HepG2 (cell line): Measurements from ENCODE around the gene LRRC3C. TPM values are rescaled to one million over a fixed set of nuclear protein-coding genes. Genes with fewer than 3 reads are reported as not detected.

ENCODE experiments used
- GATA4 ChIP-seq: sonication (generic); IDR thresholded peaks from 2 replicates; pipeline ENCODE4 v1.6.1; 2016; ENCODE audit warnings: antibody characterized with exemption, low read depth, borderline replicate concordance
- LCORL ChIP-seq, 2 experiments: fragments of 450-650 bp in 1 of 2; sonication (generic) in 1 of 2; formaldehyde crosslinking in 1 of 2; IDR thresholded peaks; 2 replicates each; pipeline versions ENCODE4 v1.5.0 to v1.6.1; 2017 to 2020; ENCODE audit warnings: antibody characterized with exemption in 1 of 2, missing genetic modification reagents in 1 of 2
- NCOA2 ChIP-seq: sonication (generic); formaldehyde crosslinking; IDR thresholded peaks from 2 replicates; pipeline ENCODE4 v1.8.0; 2022; ENCODE audit warnings: inconsistent platforms
- SPEN ChIP-seq: sonication (generic); formaldehyde crosslinking; IDR thresholded peaks from 2 replicates; pipeline ENCODE4 v1.5.1; 2020; ENCODE audit warnings: low read depth, mild to moderate bottlenecking, missing genetic modification reagents
- TBX2 ChIP-seq: sonication (generic); formaldehyde crosslinking; IDR thresholded peaks from 2 replicates; pipeline ENCODE4 v1.5.0; 2020; ENCODE audit warnings: missing genetic modification reagents, mild to moderate bottlenecking, borderline replicate concordance
- ZBTB7A ChIP-seq: sonication (generic); formaldehyde crosslinking; IDR thresholded peaks from 2 replicates; pipeline ENCODE4 v1.8.0; 2022; ENCODE audit warnings: mild to moderate bottlenecking, missing genetic modification reagents
- ZNF224 ChIP-seq: sonication (generic); formaldehyde crosslinking; IDR thresholded peaks from 2 replicates; pipeline ENCODE4 v1.5.0; 2020; ENCODE audit warnings: mild to moderate bottlenecking, missing genetic modification reagents
- ZNF335 ChIP-seq: sonication (generic); formaldehyde crosslinking; IDR thresholded peaks from 2 replicates; pipeline ENCODE4 v1.4.0; 2020; ENCODE audit warnings: missing genetic modification reagents
- ZNF441 ChIP-seq: sonication (generic); formaldehyde crosslinking; IDR thresholded peaks from 2 replicates; pipeline ENCODE4 v1.7.0; 2021; ENCODE audit warnings: missing genetic modification reagents, borderline replicate concordance
- ZNF547 ChIP-seq: sonication (generic); formaldehyde crosslinking; IDR thresholded peaks from 2 replicates; pipeline ENCODE4 v1.5.1; 2020; ENCODE audit warnings: mild to moderate bottlenecking, missing genetic modification reagents
- ZNF570 ChIP-seq: sonication (generic); formaldehyde crosslinking; IDR thresholded peaks from 2 replicates; pipeline ENCODE4 v1.4.0; 2020; ENCODE audit warnings: mild to moderate bottlenecking, missing genetic modification reagents, borderline replicate concordance
- ZNF713 ChIP-seq: sonication (generic); formaldehyde crosslinking; IDR thresholded peaks from 2 replicates; pipeline ENCODE4 v1.4.0; 2020; ENCODE audit warnings: mild to moderate bottlenecking, missing genetic modification reagents
- ZNF850 ChIP-seq: sonication (generic); formaldehyde crosslinking; conservative IDR thresholded peaks from 2 replicates; pipeline ENCODE4 v1.9.0; 2021; ENCODE audit warnings: mild to moderate bottlenecking, missing genetic modification reagents
- polyA plus RNA-seq, 8 experiments: library from polyadenylated mRNA; depleted of rRNA in 3 of 8; stranded (reverse) in 7 of 8; unstranded in 1 of 8; fragments of >200 nt; fragmentation: Illumina TruSeq in 4 of 8; extraction: Trizol in 4 of 8; gene quantifications; 2 replicates each; pipeline versions ENCODE4 v1.2.1 to v1.2.3, GENCODE V29; 2011 to 2016; ENCODE audit warnings: low read depth in 4 of 8, missing spikeins in 1 of 8, mixed read lengths in 1 of 8; ENCODE audit not compliant: insufficient read depth in 1 of 8
- total RNA-seq, 5 experiments: library from RNA; depleted of rRNA; stranded (reverse); fragments of >200 nt; fragmentation: Illumina TruSeq; extraction: Trizol; gene quantifications; 2 replicates each; pipeline ENCODE4 v1.2.3, GENCODE V29; 2016; ENCODE audit warnings: low read depth in 1 of 5
- TF ChIP-seq, protein P1 (sequence below): sonication (generic); formaldehyde crosslinking; IDR thresholded peaks from 2 replicates; pipeline ENCODE4 v1.5.1; 2020; ENCODE audit warnings: missing genetic modification reagents, mild to moderate bottlenecking, borderline replicate concordance
- TF ChIP-seq, protein P2 (sequence below): IDR thresholded peaks from 2 replicates; pipeline ENCODE4 v1.4.0; 2020; ENCODE audit warnings: mild to moderate bottlenecking, missing genetic modification reagents
- TF ChIP-seq, protein P3 (sequence below): sonication (generic); formaldehyde crosslinking; IDR thresholded peaks from 2 replicates; pipeline ENCODE4 v1.5.0; 2020; ENCODE audit warnings: missing genetic modification reagents
- TF ChIP-seq, protein P4 (sequence below): sonication (generic); formaldehyde crosslinking; IDR thresholded peaks from 2 replicates; pipeline ENCODE4 v1.4.0; 2020; ENCODE audit warnings: mild to moderate bottlenecking, missing genetic modification reagents
- TF ChIP-seq, protein P5 (sequence below): sonication (generic); formaldehyde crosslinking; IDR thresholded peaks from 2 replicates; pipeline ENCODE4 v1.5.0; 2020; ENCODE audit warnings: mild to moderate bottlenecking, missing genetic modification reagents

Gene LRRC3C
- total and polyA plus RNA-seq, 2 of the 13 experiments (the other 11 are each of a cell fraction or from before 2014, with no cell fraction given), result 0.17 TPM; not detected in 1

DNA sequence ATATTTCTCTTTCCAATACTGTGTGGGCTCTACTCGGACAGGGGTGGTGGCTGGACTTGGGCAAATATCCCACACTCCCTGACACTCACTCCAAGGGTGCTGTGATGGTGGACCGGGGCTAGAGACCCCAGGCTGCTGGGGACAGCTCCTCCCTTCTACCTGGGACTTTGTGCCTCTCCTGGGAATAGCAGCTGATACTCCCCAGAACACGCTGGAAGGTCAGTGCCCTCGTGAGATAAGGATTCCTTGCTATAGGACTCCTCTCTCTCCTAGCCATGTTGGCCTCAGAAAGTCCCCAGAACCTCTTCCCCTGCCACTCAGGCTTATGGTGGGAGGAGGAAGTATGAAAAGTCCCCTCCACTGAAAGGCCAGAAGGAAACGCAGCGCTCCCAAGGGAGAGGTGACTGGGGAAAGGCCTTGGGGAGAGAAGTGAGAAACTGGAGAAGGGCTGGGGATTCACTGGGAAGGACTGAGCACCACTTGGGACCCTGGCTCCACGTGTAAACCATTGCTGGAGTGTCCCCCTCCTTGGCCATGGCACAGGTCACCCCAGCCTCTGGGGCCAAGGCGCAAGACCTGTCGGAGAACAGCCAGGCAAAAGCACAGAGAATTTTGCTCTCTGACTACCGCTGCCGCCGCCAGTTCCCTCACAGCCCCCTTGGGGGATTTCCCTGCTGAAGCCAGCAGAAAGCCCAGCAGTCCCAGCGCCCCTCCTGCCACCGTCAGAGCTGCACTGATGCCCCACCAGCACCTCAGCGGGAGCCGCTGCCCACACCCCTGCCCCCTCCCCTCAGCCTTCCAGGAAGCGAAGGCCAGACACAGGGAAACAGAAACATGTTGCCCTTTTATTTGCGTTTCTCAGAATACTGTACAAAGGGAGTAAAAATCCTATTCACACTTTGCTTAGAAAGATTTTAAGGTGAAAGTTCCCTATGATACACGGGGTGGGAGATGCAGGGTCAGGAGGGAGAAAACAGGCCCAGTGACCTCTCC is 7.0 kb upstream of the LRRC3C start (continued):
- TF ChIP-seq ZNF441 (0 out of 2 replicates have a peak, but pooled peaks have one; percentile 29), ZNF713 (peak; percentile 18; the same call in 1 of the 2 replicates), ZBTB7A (CRISPR knock-in tag) (0 out of 2 replicates have a peak, but pooled peaks have one; percentile 23), TBX2 (CRISPR knock-in tag) (peak; percentile 55; the same call in 1 of the 2 replicates), ZNF547 (CRISPR knock-in tag) (0 out of 2 replicates have a peak, but pooled peaks have one; percentile 51), ZNF570 (CRISPR knock-in tag) (no peak), ZNF850 (CRISPR knock-in tag) (no peak), GATA4 (no peak), ZNF224 (CRISPR knock-in tag) (peak; percentile 45; the same call in 1 of the 2 replicates), LCORL (IDR thresholded peaks at IDR 0.05) (no peak), LCORL (CRISPR knock-in tag; IDR thresholded peaks at IDR 0.05) (peak; percentile 85), SPEN (CRISPR knock-in tag) (peak; percentile 64), ZNF335 (CRISPR knock-in tag) (no peak), NCOA2 (CRISPR knock-in tag) (no peak)
- TF ChIP-seq, protein P1, sequence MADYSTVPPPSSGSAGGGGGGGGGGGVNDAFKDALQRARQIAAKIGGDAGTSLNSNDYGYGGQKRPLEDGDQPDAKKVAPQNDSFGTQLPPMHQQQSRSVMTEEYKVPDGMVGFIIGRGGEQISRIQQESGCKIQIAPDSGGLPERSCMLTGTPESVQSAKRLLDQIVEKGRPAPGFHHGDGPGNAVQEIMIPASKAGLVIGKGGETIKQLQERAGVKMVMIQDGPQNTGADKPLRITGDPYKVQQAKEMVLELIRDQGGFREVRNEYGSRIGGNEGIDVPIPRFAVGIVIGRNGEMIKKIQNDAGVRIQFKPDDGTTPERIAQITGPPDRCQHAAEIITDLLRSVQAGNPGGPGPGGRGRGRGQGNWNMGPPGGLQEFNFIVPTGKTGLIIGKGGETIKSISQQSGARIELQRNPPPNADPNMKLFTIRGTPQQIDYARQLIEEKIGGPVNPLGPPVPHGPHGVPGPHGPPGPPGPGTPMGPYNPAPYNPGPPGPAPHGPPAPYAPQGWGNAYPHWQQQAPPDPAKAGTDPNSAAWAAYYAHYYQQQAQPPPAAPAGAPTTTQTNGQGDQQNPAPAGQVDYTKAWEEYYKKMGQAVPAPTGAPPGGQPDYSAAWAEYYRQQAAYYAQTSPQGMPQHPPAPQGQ, result 0 out of 2 replicates have a peak, but pooled peaks have one; percentile 73
- TF ChIP-seq, protein P2, sequence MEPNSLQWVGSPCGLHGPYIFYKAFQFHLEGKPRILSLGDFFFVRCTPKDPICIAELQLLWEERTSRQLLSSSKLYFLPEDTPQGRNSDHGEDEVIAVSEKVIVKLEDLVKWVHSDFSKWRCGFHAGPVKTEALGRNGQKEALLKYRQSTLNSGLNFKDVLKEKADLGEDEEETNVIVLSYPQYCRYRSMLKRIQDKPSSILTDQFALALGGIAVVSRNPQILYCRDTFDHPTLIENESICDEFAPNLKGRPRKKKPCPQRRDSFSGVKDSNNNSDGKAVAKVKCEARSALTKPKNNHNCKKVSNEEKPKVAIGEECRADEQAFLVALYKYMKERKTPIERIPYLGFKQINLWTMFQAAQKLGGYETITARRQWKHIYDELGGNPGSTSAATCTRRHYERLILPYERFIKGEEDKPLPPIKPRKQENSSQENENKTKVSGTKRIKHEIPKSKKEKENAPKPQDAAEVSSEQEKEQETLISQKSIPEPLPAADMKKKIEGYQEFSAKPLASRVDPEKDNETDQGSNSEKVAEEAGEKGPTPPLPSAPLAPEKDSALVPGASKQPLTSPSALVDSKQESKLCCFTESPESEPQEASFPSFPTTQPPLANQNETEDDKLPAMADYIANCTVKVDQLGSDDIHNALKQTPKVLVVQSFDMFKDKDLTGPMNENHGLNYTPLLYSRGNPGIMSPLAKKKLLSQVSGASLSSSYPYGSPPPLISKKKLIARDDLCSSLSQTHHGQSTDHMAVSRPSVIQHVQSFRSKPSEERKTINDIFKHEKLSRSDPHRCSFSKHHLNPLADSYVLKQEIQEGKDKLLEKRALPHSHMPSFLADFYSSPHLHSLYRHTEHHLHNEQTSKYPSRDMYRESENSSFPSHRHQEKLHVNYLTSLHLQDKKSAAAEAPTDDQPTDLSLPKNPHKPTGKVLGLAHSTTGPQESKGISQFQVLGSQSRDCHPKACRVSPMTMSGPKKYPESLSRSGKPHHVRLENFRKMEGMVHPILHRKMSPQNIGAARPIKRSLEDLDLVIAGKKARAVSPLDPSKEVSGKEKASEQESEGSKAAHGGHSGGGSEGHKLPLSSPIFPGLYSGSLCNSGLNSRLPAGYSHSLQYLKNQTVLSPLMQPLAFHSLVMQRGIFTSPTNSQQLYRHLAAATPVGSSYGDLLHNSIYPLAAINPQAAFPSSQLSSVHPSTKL (CRISPR knock-in tag), result peak; percentile 60
- TF ChIP-seq, protein P3, sequence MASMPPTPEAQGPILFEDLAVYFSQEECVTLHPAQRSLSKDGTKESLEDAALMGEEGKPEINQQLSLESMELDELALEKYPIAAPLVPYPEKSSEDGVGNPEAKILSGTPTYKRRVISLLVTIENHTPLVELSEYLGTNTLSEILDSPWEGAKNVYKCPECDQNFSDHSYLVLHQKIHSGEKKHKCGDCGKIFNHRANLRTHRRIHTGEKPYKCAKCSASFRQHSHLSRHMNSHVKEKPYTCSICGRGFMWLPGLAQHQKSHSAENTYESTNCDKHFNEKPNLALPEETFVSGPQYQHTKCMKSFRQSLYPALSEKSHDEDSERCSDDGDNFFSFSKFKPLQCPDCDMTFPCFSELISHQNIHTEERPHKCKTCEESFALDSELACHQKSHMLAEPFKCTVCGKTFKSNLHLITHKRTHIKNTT (CRISPR knock-in tag), result no peak
- TF ChIP-seq, protein P4, sequence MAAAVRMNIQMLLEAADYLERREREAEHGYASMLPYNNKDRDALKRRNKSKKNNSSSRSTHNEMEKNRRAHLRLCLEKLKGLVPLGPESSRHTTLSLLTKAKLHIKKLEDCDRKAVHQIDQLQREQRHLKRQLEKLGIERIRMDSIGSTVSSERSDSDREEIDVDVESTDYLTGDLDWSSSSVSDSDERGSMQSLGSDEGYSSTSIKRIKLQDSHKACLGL (CRISPR knock-in tag), result no peak; the same call in 1 of the 2 replicates
- TF ChIP-seq, protein P5, sequence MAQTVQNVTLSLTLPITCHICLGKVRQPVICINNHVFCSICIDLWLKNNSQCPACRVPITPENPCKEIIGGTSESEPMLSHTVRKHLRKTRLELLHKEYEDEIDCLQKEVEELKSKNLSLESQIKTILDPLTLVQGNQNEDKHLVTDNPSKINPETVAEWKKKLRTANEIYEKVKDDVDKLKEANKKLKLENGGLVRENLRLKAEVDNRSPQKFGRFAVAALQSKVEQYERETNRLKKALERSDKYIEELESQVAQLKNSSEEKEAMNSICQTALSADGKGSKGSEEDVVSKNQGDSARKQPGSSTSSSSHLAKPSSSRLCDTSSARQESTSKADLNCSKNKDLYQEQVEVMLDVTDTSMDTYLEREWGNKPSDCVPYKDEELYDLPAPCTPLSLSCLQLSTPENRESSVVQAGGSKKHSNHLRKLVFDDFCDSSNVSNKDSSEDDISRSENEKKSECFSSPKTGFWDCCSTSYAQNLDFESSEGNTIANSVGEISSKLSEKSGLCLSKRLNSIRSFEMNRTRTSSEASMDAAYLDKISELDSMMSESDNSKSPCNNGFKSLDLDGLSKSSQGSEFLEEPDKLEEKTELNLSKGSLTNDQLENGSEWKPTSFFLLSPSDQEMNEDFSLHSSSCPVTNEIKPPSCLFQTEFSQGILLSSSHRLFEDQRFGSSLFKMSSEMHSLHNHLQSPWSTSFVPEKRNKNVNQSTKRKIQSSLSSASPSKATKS (CRISPR knock-in tag), result no peak
